ENCODE measurements around the gene SPSB1. TPM values are rescaled to one million over a fixed set of nuclear protein-coding genes. Genes with fewer than 3 reads are reported as not detected.
A peak's percentile ranks its signal among the peaks of the same experiment; 100 is the strongest.

The SPSB1 gene
- total RNA-seq, 1 donor from 2014 or later, result 1.3 TPM

- TF ChIP-seq CTCF (conservative IDR thresholded peaks at IDR 0.05), result peak; percentile 16
- Mint-ChIP-seq H3K4me1 (peaks cover 16% of the 10 kb centered on the region), H3K36me3 (ENCODE audit: low read depth) (no peaks in the 10 kb centered on the region), H3K27ac (ENCODE audit: unreplicated experiment) (no peak overlapping the region), H3K4me3 (no peak overlapping the region), H3K9me3 (no peaks in the 10 kb centered on the region), H3K27me3 (ENCODE audit: low read depth) (no peaks in the 10 kb centered on the region)
- DNase-seq (ENCODE audit: low read depth, low spot score), result no peak
Measured at GRCh38 chr1:9267352-9267686, 25.4 kb upstream of the SPSB1 start.

- H3K36me3 Mint-ChIP-seq (ENCODE audit: low read depth), result no peaks in the 10 kb centered on the region
- no peak for TF ChIP-seq CTCF (conservative IDR thresholded peaks at IDR 0.05)
- DNase-seq (ENCODE audit: low read depth, low spot score), result no peak
Measured at GRCh38 chr1:9267827-9268581, 24.7 kb upstream of the SPSB1 start.

GRCh38 chr1:9269078-9269501, 23.6 kb upstream of the SPSB1 start:
- Mint-ChIP-seq H3K9me3 (no peaks in the 10 kb centered on the region), H3K27ac (ENCODE audit: unreplicated experiment) (no peak overlapping the region), H3K4me1 (peaks cover 16% of the 10 kb centered on the region), H3K27me3 (ENCODE audit: low read depth) (no peaks in the 10 kb centered on the region), H3K4me3 (no peak overlapping the region), H3K36me3 (ENCODE audit: low read depth) (no peaks in the 10 kb centered on the region)
- no peak for DNase-seq (ENCODE audit: low read depth, low spot score)
- TF ChIP-seq CTCF (conservative IDR thresholded peaks at IDR 0.05), result no peak

More at GRCh38 chr1:9267827-9268581, 24.7 kb upstream of the SPSB1 start:
- Mint-ChIP-seq H3K27me3 (ENCODE audit: low read depth) (no peaks in the 10 kb centered on the region), H3K4me1 (peaks cover 16% of the 10 kb centered on the region), H3K27ac (ENCODE audit: unreplicated experiment) (no peak overlapping the region), H3K4me3 (no peak overlapping the region), H3K9me3 (no peaks in the 10 kb centered on the region)

- no peaks in the 10 kb centered on the region for H3K36me3 Mint-ChIP-seq (ENCODE audit: low read depth)
- no peak for DNase-seq (ENCODE audit: low read depth, low spot score)
- H3K9me3 Mint-ChIP-seq, result no peaks in the 10 kb centered on the region
- no peaks in the 10 kb centered on the region for H3K27me3 Mint-ChIP-seq (ENCODE audit: low read depth)
- TF ChIP-seq CTCF (conservative IDR thresholded peaks at IDR 0.05), result no peak
- no peak overlapping the region for H3K4me3 Mint-ChIP-seq
- peak overlapping the region; percentile 43 for H3K27ac Mint-ChIP-seq (ENCODE audit: unreplicated experiment)
- H3K4me1 Mint-ChIP-seq, result peaks cover 16% of the 10 kb centered on the region
Measured at GRCh38 chr1:9269721-9270120, 23.0 kb upstream of the SPSB1 start.

GRCh38 chr1:9270290-9270883, 22.3 kb upstream of the SPSB1 start:
- no peak for DNase-seq (ENCODE audit: low read depth, low spot score)
- Mint-ChIP-seq H3K4me3 (no peak overlapping the region), H3K27me3 (ENCODE audit: low read depth) (no peaks in the 10 kb centered on the region), H3K4me1 (peaks cover 16% of the 10 kb centered on the region), H3K27ac (ENCODE audit: unreplicated experiment) (no peak overlapping the region), H3K36me3 (ENCODE audit: low read depth) (no peaks in the 10 kb centered on the region), H3K9me3 (no peaks in the 10 kb centered on the region)
- no peak for TF ChIP-seq CTCF (conservative IDR thresholded peaks at IDR 0.05)
